Activated naive CD8-positive, alpha-beta T cell treated with anti-CD3 and anti-CD28 coated beads, Interleukin-2, amount 50 U/mL, for 24 hours (primary cell): Measurements from ENCODE around the gene SEPTIN5.

Experiments used
- ATAC-seq: fragments of 150-1000 bp; cut with Tn5 transposase; one replicate; pipeline ENCODE4 v1.10.0; 2021
- DNase-seq: peaks from one replicate; pipeline ENCODE4 v3.0.0; 2021
- H3K27ac Mint-ChIP-seq: one replicate; pipeline ENCODE4 v1.8.0; 2021; ENCODE audit warnings: mild to moderate bottlenecking, mixed read lengths
- H3K27me3 Mint-ChIP-seq: one replicate; pipeline ENCODE4 v1.8.0; 2021; ENCODE audit warnings: mixed read lengths
- H3K36me3 Mint-ChIP-seq: one replicate; pipeline ENCODE4 v1.8.0; 2021; ENCODE audit warnings: low read depth, mixed read lengths
- H3K4me1 Mint-ChIP-seq: one replicate; pipeline ENCODE4 v1.8.0; 2021; ENCODE audit warnings: mixed read lengths
- H3K4me3 Mint-ChIP-seq: one replicate; pipeline ENCODE4 v1.8.0; 2021; ENCODE audit warnings: mild to moderate bottlenecking, moderate library complexity, mixed read lengths
- H3K9me3 Mint-ChIP-seq: one replicate; pipeline ENCODE4 v1.8.0; 2021; ENCODE audit warnings: mixed read lengths

The SEPTIN5 gene

DNA sequence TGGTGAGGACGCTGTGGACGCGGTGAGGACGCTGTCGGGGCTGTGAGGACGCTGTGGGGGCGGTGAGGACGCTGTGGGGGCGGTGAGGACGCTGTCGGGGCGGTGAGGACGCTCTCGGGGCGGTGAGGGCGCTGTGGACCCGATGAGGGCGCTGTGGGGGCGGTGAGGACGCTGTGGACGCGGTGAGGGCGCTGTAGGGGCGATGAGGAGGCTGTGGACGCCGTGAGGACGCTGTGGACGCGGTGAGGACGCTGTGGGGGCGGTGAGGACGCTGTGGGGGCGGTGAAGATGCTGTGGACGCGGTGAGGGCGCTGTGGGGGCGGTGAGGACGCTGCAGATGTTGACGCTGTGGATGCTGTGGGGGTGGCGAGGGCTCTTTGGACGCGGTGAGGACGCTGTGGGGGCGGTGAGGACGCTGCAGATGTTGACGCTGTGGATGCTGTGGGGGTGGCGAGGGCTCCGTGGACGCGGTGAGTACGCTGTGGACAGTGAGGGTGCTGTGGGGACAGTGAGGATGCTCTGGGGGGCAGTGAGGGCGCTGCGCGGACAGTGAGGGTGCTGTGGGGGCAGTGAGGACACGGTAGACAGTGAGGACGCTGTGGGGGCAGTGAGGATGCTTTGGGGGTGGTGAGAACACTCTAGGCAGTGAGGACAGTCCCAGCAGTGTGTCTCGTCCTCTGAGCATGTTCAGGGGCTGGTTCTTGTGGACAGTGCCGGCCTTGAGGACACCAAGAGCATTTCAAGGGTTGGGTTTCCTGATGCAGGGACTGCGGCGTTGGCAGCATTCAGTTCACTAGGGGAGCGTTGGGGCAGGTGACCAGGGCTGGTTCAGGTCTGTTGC, 13.2 kb downstream of the SEPTIN5 start:
- Mint-ChIP-seq H3K36me3 (no peaks in the 10 kb centered on the region), H3K4me3 (no peak overlapping the region), H3K27me3 (peaks cover 20% of the 10 kb centered on the region), H3K9me3 (no peaks in the 10 kb centered on the region), H3K4me1 (peaks cover 3% of the 10 kb centered on the region), H3K27ac (no peak overlapping the region)
- ATAC-seq: no peak
- no peak for DNase-seq

DNA sequence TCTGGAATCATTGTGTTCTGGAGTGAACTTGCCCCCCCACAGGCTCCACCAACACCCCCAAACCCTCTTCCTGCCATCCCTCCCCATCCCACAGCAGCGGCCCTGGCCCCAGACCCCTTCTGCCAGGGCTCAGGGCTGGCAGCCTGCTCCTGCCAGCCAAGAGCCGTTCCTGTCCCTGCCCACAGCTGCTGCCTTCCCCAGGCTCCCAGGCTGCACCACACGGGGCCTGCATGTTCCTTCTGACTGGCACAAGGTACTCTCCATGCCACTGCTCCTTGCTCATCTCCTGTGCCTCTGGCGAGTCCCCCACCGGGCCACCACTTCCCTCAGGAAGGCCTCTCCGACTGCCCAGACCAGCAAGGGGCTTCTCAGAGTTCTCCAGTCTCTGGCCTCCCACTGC, 14.0 kb downstream of the SEPTIN5 start:
- ATAC-seq (no peak), DNase-seq (no peak)
- H3K9me3 Mint-ChIP-seq: no peaks in the 10 kb centered on the region
- H3K27ac Mint-ChIP-seq: no peak overlapping the region
- H3K4me1 Mint-ChIP-seq: peaks cover 3% of the 10 kb centered on the region
- H3K36me3 Mint-ChIP-seq: no peaks in the 10 kb centered on the region
- H3K4me3 Mint-ChIP-seq: no peak overlapping the region
- H3K27me3 Mint-ChIP-seq: peaks cover 14% of the 10 kb centered on the region

GRCh38 chr22:19728836-19729235, 14.5 kb downstream of the SEPTIN5 start:
- ATAC-seq (no peak), DNase-seq (no peak)
- Mint-ChIP-seq H3K36me3 (no peaks in the 10 kb centered on the region), H3K27ac (no peak overlapping the region), H3K4me1 (peaks cover 3% of the 10 kb centered on the region), H3K4me3 (no peak overlapping the region), H3K9me3 (no peaks in the 10 kb centered on the region), H3K27me3 (peaks cover 12% of the 10 kb centered on the region)

DNA sequence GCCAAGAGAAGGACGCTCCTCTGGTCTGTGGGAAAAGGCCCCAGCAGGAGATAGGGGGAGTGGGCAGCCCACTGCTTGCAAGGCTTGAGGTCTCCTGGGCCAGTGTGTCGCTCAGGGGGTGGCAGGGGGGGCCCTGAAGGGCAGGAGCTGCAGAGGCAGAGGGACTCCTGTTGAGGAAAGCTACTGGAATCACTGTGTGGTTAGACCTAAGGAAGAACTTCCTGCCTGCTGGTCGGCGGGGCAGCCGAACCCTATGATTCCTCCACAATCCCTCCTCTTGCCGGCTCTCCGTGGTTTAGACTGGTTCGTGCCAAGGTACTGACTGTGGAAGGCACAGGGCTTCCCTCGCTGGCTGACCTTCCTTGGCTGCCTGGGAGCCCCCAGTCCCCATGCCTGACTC, 15.2 kb downstream of the SEPTIN5 start:
- ATAC-seq (no peak), DNase-seq (no peak)
- no peak overlapping the region for H3K4me3 Mint-ChIP-seq
- no peak overlapping the region for H3K27ac Mint-ChIP-seq
- H3K9me3 Mint-ChIP-seq: no peaks in the 10 kb centered on the region
- H3K4me1 Mint-ChIP-seq: peaks cover 2% of the 10 kb centered on the region
- no peaks in the 10 kb centered on the region for H3K36me3 Mint-ChIP-seq
- H3K27me3 Mint-ChIP-seq: peaks cover 11% of the 10 kb centered on the region

- no peaks in the 10 kb centered on the region for H3K36me3 Mint-ChIP-seq
- DNase-seq (no peak), ATAC-seq (no peak)
- H3K9me3 Mint-ChIP-seq: no peaks in the 10 kb centered on the region
- no peak overlapping the region for H3K4me3 Mint-ChIP-seq
- H3K27me3 Mint-ChIP-seq: peaks cover 4% of the 10 kb centered on the region
- H3K27ac Mint-ChIP-seq: no peak overlapping the region
- H3K4me1 Mint-ChIP-seq: no peaks in the 10 kb centered on the region
Measured at GRCh38 chr22:19730198-19730597, 15.9 kb downstream of the SEPTIN5 start.

- H3K27ac Mint-ChIP-seq: no peak overlapping the region
- H3K27me3 Mint-ChIP-seq: no peaks in the 10 kb centered on the region
- H3K4me3 Mint-ChIP-seq: peak overlapping the region; percentile 62
- H3K36me3 Mint-ChIP-seq: no peaks in the 10 kb centered on the region
- no peaks in the 10 kb centered on the region for H3K4me1 Mint-ChIP-seq
- DNase-seq (peak; percentile 90), ATAC-seq (peak; percentile 73)
- H3K9me3 Mint-ChIP-seq: no peaks in the 10 kb centered on the region
Measured at GRCh38 chr22:19730655-19731360, 16.5 kb downstream of the SEPTIN5 start.

- no peak overlapping the region for H3K4me3 Mint-ChIP-seq
- H3K9me3 Mint-ChIP-seq: no peaks in the 10 kb centered on the region
- H3K27ac Mint-ChIP-seq: no peak overlapping the region
- H3K36me3 Mint-ChIP-seq: no peaks in the 10 kb centered on the region
- DNase-seq (no peak), ATAC-seq (no peak)
- H3K4me1 Mint-ChIP-seq: no peaks in the 10 kb centered on the region
- no peaks in the 10 kb centered on the region for H3K27me3 Mint-ChIP-seq
Measured at GRCh38 chr22:19731361-19732135, 17.2 kb downstream of the SEPTIN5 start.

DNA sequence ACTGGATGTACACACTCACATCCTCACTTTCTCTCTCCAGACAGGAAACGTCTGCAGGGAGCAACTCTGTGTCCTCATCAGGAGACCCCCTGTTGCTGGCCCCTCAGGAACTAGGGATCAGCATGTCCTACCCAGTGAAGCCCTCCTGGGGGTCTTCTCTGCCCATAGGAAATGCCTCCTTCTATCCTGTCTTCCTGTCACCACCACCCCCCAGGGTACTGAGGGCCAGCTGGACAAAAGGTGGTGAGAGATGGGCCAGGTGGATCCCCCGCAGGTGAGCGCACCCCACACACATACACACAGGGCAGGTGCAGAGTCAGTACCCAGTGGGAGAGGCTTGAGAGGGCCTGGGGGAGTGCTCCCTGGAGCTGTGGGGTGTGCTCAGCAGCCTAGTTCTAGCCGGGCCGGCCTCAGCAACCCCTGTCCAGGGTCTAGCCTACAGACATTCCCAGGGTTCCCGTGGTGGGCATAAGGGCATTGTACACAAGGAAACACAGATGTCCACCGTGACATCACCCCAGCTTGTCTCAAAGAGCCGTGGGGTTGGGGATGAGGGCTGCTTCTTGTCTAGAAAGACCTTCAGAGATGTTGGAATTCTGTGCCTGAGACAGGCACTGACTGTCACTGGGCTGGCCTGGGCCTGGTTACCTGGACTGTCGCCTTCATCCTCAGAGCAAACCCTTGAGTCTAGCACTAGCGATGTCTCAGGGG, 18.3 kb downstream of the SEPTIN5 start:
- Mint-ChIP-seq H3K36me3 (no peaks in the 10 kb centered on the region), H3K27me3 (no peaks in the 10 kb centered on the region), H3K27ac (no peak overlapping the region), H3K9me3 (no peaks in the 10 kb centered on the region), H3K4me1 (no peaks in the 10 kb centered on the region), H3K4me3 (no peak overlapping the region)
- ATAC-seq: no peak
- DNase-seq: no peak

DNA sequence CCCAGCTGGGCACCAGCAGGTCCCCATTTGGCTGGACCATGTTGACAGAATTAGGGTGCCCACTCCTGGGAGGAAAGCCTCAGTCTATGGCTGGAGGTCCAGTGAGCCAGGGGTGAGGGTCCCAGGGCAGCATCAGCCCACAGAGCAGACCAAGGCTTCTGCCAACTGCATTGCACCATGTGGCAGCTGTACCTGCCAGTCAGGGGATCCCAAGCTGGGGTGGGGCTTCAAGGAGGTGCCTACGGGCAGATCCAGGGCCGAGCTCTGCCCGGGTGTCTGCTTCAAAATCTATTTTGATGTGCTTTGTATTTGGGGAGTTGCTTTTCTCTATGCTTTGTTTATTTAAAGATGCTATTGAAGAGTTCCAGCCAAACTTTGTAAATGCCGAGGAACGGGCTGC, 19.5 kb downstream of the SEPTIN5 start:
- no peaks in the 10 kb centered on the region for H3K9me3 Mint-ChIP-seq
- no peaks in the 10 kb centered on the region for H3K4me1 Mint-ChIP-seq
- H3K27ac Mint-ChIP-seq: no peak overlapping the region
- H3K27me3 Mint-ChIP-seq: no peaks in the 10 kb centered on the region
- no peak for ATAC-seq
- no peak overlapping the region for H3K4me3 Mint-ChIP-seq
- no peak for DNase-seq
- no peaks in the 10 kb centered on the region for H3K36me3 Mint-ChIP-seq

GRCh38 chr22:19734163-19734562, 19.9 kb downstream of the SEPTIN5 start:
- H3K4me1 Mint-ChIP-seq: no peaks in the 10 kb centered on the region
- H3K36me3 Mint-ChIP-seq: no peaks in the 10 kb centered on the region
- DNase-seq: no peak
- no peak overlapping the region for H3K27ac Mint-ChIP-seq
- H3K9me3 Mint-ChIP-seq: no peaks in the 10 kb centered on the region
- no peak overlapping the region for H3K4me3 Mint-ChIP-seq
- no peaks in the 10 kb centered on the region for H3K27me3 Mint-ChIP-seq
- no peak for ATAC-seq

DNA sequence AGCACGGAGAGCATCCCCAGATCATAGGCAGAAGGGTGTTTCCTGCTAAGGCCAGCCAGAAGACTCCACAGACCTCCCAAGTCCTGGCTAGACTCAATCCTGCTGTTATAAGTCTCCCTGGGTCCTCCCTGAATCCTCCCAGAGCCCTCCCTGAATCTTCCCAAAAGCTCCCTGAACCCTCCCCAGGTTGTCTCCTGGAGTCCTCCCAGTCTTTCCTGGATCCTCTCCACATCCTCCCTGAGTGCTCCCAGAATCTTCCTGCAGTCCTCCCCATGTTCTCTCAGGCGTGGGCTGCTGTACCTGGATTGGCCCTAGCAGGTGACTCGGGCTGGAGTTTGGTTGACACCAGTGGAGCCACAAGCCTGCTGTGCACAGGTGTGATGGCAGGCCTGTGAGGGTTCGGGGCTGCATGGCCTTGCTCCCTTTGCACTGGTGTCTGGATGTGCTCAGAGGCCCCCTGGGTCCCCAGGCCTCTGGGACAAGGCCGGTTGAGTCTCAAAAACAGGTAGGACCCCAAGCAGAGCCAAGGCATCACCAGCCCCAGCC, 20.6 kb downstream of the SEPTIN5 start:
- DNase-seq: no peak
- no peaks in the 10 kb centered on the region for H3K9me3 Mint-ChIP-seq
- H3K27ac Mint-ChIP-seq: no peak overlapping the region

DNA sequence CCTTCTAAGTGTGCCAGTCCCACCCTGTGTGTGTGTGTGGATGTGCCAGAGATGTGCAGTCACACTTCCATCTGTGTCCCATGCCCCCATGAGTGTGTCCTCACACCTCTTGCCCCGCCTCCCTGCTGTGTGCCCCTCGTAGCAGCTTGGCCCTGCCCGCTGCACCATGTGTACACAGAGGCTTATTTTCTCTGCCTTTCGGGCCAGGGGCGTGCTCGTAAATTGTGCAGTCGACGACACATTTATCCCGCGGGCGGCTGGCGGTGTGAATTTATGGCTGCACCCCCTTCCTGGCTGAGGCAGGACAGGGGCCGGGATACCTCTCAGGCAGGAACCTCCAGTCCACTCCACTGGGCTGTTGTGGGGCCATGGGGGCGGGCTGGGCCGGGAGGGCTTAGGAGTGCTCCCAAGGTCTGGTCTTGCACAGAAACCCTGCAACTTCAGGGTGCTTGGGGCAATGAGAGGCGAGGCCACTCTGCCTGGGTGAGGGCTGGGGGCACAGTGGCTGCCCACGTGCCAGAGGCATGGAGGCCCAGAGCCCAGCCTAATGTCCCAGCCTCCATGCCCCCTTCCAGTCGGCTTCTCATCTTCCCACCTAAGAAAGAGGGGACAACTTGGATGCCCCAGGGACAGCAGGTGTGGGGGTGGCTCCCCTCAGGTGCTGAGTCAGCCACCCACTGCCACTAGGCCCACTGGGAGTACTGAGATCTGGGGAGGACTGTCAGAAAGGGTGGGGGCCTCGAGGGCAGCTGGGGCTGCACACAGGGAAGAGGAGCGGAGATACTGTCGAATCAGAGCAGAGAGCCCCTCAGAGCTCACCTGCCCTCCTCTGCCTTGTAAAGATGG, 21.6 kb downstream of the SEPTIN5 start:
- H3K27ac Mint-ChIP-seq: no peak overlapping the region
- no peaks in the 10 kb centered on the region for H3K27me3 Mint-ChIP-seq
- DNase-seq (no peak), ATAC-seq (no peak)
- no peak overlapping the region for H3K4me3 Mint-ChIP-seq
- H3K36me3 Mint-ChIP-seq: no peaks in the 10 kb centered on the region
- no peaks in the 10 kb centered on the region for H3K9me3 Mint-ChIP-seq
- no peaks in the 10 kb centered on the region for H3K4me1 Mint-ChIP-seq

More for the DNA sequence above, 20.6 kb downstream of the SEPTIN5 start:
- H3K36me3 Mint-ChIP-seq: no peaks in the 10 kb centered on the region
- H3K4me3 Mint-ChIP-seq: no peak overlapping the region
- no peaks in the 10 kb centered on the region for H3K27me3 Mint-ChIP-seq
- H3K4me1 Mint-ChIP-seq: no peaks in the 10 kb centered on the region
- ATAC-seq: no peak

DNA sequence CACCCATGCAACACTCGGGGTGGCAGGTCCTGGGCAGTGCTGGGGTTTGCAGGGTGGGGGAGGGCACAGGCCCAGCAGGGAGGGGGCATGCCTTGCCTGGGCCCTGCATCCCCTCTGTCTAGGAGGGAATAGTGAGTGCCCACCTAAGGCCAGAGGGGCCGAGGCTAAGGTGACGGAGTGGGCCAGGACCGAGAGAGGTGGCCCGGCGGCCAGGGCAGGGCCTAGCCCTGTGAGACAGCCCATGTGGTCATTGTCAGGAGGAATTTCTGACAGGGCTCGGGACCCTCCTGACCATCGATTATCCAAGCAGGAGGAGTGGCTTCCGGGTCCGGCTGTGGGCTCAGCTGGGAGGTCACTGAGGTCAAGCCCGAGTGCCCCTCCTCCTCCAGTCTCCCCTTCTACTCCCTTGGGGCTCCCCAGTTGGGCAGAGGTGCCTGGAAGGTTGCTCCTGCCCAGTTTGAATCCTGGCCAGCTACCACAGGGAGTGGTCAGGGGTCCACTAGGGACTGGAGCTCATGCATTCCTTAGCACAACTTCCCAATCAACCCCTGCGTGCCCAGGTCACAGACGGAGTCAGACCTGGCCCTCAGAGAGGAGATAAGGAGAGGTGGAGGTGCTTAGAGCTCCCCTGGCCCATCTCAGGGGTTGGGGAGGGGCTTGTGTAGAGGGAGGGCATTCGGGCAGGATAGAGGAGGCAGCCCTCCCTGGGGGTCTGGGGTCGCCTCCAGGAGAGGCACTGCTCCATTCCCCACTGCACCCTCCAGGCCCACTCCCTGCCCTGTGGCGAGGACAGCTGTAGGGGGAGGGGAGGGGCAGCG, 23.8 kb downstream of the SEPTIN5 start:
- Mint-ChIP-seq H3K4me1 (no peaks in the 10 kb centered on the region), H3K36me3 (no peaks in the 10 kb centered on the region), H3K9me3 (no peaks in the 10 kb centered on the region), H3K27me3 (no peaks in the 10 kb centered on the region), H3K27ac (no peak overlapping the region), H3K4me3 (no peak overlapping the region)
- ATAC-seq (no peak), DNase-seq (no peak)
